HG02610 (cell line): ENCODE results near the gene PPP1R12C.
A peak's percentile ranks its signal among the peaks of the same experiment; 100 is the strongest.
"Not testable (repeated sequence)": the region's sequence is repeated elsewhere in the genome, so short reads cannot be mapped to it uniquely, and the experiment has no call there.

Experiments
- ATAC-seq: cut with Tn5 transposase; IDR thresholded peaks from one replicate; pipeline ENCODE4 v1.9.1; 2021; ENCODE audit warnings: mild to moderate bottlenecking, moderate library complexity; ENCODE audit not compliant: unreplicated experiment

PPP1R12C gene

GRCh38 chr19:55116859-55117662 lies at the start of gene PPP1R12C:
TSS of gene PPP1R12C (minus strand) at chr19:55117637. CDS start at chr19:55117543, 94 bp downstream.
- peak; percentile 2 for ATAC-seq

- peak; percentile 71 for ATAC-seq
Observed at GRCh38 chr19:55166530-55167268, 49.3 kb upstream of the PPP1R12C start, which contains the start of gene DNAAF3. TSS of gene DNAAF3 (minus strand) at chr19:55166613. CDS start at chr19:55166413, 200 bp downstream.

- no peak for ATAC-seq
Observed at GRCh38 chr19:55165952-55166529, 48.6 kb upstream of the PPP1R12C start.

GRCh38 chr19:55161571-55162322 lies 44.3 kb upstream of the PPP1R12C start:
- ATAC-seq = no peak

GRCh38 chr19:55160986-55161365 lies 43.5 kb upstream of the PPP1R12C start:
- ATAC-seq = no peak

- no peak for ATAC-seq
Observed at GRCh38 chr19:55160128-55160985, 42.9 kb upstream of the PPP1R12C start.

GRCh38 chr19:55158848-55159749 lies 41.7 kb upstream of the PPP1R12C start:
- no peak for ATAC-seq

- ATAC-seq = no peak
Observed at GRCh38 chr19:55158423-55158822, 41.0 kb upstream of the PPP1R12C start.

- ATAC-seq = no peak
Observed at GRCh38 chr19:55157064-55157908, 39.8 kb upstream of the PPP1R12C start, which contains the start of gene TNNI3. TSS of gene TNNI3 (minus strand) at chr19:55157732. CDS start at chr19:55157589, 143 bp downstream.

GRCh38 chr19:55156202-55157063 lies 39.0 kb upstream of the PPP1R12C start:
- no peak for ATAC-seq

GRCh38 chr19:55155784-55156183 lies 38.3 kb upstream of the PPP1R12C start:
- not testable (repeated sequence) for ATAC-seq

- no peak for ATAC-seq
Observed at GRCh38 chr19:55153652-55154264, 36.3 kb upstream of the PPP1R12C start.

GRCh38 chr19:55152017-55152416 lies 34.6 kb upstream of the PPP1R12C start:
- ATAC-seq = no peak

GRCh38 chr19:55149078-55150003 lies 31.9 kb upstream of the PPP1R12C start, which contains the start of gene TNNT1:
TSS of gene TNNT1 (minus strand) at chr19:55149206. CDS start at chr19:55147157, 2,049 bp downstream.
- ATAC-seq = no peak

GRCh38 chr19:55147545-55148251 lies 30.3 kb upstream of the PPP1R12C start:
- no peak for ATAC-seq
